HG03521 (cell line): Measurements from ENCODE around the gene VLDLR.

Source experiments
- ATAC-seq: cut with Tn5 transposase; IDR thresholded peaks from one replicate; pipeline ENCODE4 v1.9.1; 2021; ENCODE audit warnings: mild to moderate bottlenecking, moderate library complexity; ENCODE audit not compliant: unreplicated experiment

Gene VLDLR

DNA sequence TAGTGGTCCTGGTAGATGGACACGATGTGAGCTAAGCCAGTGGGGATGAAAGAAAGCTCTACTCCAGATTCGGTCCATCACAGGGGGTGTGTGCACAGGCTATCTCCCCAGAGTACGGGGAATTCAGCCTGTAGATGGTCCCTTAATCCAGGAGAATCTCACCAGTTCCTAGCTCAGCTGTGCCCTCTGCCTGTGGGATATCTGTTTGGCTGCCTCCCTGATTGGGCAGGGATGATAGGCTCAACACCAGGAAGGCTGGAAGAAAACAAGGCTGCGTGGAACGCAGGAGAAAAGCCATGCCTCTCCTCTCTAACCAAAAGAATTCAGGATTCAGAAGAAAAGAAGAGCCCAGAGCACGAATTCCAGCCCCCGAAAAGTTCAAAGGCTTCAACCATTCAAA, 40.9 kb downstream of the VLDLR start:
- no peak for ATAC-seq

DNA sequence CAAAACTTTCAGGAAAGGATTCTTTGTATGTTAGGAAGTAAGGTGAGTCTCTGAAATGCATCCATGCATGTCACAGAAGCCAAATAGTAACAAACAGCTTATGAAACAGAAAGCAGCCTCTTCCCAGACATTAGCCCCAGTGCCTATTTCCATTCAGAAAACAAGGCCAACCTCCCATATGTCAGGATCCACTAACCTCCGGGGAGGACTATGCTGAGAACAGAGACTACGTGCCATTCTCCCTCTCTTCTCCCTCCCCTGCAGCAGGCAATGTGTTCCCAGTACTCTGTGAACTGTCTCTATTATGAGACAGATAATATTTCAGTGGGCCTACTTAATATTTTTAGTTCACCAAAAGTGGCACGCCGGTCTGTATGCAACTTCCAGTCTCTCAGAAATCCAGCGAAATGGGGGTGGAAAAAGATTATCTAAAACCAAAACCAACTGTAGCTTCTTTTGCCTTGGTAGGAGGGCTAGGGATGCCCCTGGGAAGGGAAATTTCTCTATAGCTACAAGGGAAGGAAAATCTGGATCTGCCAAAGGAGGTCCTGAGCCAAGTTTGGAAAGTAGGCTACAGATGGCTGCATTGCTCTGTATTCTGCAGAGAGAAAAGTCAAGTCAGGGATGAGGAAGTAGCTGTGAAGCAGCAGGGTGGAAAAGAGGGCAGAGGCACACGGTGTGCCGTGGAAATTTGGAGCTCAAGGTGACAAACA, 42.0 kb downstream of the VLDLR start:
- no peak for ATAC-seq

DNA sequence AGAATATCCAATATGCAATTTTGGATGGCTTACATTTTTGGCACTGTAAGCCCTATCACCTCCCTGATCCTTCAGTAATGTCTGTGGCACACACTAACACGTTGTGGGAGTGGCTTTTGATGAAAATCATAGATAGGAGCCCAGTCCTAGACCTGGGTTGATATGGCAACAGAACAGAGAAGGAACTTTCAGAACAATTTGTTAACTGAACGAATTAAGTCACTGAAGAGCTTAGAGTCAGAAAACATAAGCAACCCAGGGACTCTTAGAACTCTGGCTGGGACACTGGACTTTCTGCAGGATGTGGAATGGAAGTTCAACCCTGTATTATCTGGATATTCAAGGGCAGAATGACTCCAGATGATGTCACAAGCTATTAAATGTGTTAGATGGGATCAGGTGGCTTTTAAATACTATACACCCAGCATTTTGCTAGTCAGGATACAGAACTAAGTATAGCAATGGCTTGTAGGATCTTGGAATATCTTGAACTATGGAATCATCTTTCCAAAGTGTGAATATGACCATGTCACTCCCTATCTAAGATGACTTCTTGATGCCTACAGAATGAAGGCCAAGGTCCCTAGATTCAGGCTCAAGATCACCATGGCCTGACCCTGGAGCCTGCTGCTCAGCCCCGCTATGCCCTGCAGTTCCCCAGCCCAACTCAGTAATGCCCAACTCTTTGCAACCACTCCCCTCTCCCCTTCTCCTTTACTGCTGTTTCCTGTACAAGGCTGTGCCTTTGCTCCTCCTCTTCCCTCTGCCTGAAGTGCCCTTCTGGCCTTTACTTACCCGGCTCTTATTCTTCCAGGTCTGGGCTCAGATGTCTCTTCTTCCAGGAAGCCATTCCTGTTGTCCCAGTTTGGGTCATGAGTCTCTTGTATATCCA, 42.8 kb downstream of the VLDLR start:
- no peak for ATAC-seq

DNA sequence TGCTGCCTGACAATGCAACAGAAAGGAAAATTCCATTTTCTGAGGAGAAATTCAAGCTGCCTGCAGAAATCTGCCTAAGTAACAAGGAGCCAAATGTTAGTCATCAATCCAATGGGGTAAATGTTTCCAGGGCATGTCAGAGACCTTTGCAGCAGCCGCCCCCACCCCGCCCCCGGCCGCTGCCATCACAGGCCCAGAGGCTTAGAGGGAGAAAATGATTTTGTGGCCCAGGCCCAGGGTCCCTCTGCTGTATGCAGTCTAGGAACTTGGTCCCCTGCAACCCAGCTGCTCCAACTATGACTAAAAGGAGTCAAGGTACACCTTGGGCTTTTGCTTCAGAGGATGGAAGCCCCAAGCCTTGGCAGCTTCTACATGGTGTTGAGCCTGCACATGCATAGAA, 45.0 kb downstream of the VLDLR start:
- ATAC-seq = no peak

DNA sequence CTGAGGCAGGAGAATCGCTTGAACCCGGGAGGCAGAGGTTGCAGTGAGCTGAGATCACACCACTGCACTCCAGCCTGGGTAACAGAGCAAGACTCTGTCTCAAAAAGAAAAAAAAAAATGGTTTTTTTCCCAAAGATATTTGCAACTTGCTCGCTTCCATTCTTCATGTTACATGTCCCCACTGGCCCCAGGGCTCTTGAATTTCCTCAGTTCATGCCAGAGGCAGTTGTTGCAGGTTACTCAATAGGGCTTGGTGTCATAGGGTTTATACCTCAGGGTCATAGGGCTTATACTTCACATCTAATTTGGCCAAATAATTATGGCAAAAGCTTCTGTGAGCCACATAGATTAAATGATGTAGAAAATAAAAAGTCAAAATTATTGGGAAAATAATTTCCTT, 51.6 kb downstream of the VLDLR start:
- no peak for ATAC-seq

DNA sequence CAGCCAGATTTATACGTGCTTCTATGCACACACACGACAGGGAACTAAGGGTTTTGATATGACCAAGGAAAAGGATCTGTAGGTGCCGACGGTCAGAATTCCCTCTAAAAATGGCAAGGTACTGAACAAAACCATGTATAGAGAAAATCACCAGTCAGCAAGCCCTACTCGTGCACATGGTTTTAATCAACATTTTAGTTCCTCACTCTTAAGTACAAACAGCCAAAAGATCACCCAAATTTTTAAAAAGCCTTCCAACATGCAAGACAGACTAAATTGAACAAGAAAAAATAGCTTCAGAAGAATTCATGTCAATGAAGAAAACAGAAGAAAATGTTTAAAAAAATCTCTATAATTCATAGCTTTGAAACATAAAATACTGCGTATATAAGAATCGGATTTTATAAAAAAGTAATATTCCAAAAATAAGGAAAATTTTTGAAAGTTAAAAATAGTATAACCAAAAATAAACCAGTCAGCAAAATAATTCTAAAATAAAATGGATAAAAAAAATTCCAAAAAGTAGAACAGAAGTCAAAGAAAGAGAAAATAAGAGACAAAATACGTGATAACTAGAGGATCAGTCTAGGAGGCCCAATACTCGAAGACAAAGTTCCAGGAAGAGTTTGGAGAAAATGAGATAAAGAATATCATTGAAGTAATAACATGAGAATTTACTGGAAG, 52.7 kb downstream of the VLDLR start:
- ATAC-seq = no peak

DNA sequence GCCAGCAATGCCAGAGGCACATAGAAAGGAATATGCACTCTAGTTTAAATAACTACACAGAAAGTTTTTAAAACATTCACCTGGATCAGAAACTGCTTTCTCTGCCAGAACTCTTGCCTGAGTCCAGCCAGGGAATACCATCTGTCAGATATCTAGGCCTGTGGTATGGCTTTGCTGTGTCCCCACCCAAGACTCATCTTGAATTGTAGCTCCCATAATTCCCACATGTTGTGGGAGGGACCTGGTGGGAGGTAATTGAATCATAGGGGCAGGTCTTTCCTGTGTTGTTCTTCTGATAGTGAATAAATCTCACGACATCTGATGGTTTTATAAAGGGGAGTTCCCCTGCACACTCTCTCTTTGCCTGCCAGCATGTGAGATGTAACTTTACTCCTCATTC, 54.2 kb downstream of the VLDLR start:
- ATAC-seq = no peak

DNA sequence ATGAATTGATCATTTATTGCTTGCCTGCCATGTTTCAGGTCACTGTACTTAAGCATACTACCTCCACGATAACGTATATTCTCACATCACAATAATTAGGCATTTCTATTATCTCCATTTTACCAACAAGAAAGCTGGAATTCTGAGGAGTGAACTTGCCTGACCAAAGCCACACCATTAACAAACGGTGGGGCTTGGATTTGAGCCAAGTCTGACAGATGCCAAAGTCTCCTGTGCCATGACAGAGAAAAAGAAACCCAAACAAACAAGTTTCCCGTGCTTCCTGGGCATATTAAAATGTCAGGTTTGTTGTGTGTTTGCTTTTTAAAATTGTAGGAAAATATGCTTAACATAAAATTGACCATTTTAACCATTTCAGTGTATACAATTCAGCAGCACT, 54.9 kb downstream of the VLDLR start:
- no peak for ATAC-seq

DNA sequence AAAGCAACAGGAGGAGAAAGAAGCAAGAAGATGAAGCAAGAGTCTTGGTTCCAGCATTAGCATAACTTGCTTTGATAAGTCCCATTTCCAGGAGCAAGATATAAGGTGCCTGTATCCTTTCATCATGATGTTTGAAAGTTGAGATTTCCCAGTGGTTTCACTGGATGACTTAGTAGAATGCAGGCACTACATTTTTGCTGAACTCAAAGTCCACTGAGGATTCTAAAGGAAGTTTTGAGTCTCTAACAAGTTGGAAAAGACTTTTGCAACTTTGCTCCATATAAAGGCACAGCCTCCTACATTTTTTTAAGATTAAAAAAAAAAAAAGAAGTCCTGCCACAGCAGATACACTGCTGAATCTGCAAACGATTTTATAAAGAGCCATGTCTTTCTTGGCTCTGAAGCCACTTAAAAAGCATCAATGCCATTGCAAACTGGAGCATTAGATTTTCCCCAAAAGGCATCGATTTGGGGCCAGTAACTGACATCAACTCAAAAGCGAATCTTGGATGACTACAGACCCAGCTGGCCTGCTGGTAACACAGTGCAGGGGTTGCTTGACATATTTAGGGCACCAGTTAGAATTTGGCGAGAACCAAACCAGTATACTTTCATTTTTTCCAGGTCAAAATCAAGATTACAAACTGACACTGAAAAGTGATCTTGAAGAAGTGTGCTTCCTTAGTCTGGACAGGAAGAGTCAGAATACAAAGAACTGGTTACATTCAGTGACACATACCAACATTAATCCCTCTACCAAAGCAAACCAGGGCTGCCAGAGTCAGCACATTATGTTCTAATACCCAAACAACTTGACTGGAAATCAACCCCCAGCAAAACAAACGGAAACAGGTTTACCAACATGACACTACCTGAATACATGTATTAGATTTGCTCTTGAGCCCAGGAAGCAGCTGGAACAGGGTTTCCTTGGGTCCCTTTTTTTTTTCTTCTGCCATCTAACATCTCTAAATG, 56.6 kb downstream of the VLDLR start:
- ATAC-seq = no peak

DNA sequence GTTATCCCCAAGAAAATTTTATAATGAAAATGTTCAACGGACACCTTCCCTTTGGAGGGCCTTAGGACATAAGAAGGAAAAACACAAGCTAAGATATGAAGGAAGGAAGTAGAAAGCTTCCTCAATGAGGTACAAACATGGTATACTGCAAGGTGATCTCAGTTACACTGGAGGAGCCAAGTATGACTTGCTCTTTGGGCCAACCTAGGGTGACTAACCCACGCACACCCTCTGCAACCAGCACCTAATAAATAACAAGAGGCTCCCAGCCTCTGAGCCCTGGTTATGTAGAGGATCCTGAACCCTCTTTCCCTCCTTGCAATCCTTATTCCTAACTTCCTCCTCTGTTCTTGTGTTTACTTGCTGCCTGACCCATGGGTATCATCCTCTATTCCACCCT, 57.4 kb downstream of the VLDLR start:
- ATAC-seq = no peak

DNA sequence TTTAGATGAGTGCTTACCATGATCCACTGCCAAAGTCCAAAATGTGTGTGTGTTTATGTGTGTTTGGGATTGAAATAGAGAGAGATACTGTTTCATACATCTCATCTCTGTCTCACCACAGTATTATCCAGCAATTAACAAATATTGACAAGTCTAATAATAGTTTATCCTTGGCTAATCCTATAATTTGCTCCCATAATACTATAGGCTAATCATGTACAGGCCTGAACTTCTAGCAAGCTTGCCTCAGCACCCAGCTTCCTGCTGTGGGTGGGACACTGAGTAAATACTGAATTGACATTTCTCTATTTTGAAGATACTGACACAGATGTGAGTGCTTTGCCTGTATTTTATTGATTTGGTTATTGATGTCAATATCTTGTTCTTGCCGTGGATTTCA, 60.4 kb downstream of the VLDLR start:
- no peak for ATAC-seq

DNA sequence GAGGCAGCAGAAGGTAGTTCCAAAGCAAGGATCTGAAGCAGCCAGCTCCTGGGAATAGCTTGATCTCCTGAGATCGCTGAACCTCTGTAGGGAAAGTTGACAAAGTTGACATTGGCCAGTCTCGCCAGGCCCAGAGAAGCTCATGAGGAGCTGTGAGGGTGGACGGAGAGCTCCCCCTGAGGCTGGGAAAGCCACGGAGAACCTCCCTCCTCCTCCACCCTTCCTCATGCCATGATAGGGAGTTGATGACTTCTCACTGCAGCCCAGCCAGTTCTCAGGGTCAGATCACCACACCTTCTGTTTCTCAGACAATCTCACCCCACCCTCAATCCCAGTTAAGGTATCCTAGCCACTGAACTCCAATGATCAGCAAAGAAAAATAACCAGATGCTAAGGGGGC, 65.3 kb downstream of the VLDLR start:
- ATAC-seq = no peak

DNA sequence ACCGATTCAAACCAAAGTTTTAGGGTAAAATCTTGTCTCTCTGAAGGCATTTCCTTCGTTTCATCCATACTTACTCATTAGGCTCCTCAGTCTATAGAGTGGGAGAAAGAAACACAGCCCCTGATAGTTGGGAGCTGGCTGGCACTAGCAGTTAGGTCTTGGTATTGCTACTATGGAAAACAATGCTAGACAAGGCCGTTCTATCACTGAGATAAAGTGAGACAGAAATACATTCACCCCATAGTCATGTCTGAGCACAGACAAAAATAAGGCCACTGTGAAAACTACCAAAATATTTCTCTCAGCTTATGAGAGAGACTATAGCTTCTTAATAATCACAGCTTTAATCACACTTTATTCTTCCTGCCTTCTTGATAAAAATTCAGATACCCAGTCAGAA, 67.0 kb downstream of the VLDLR start:
- ATAC-seq = no peak

DNA sequence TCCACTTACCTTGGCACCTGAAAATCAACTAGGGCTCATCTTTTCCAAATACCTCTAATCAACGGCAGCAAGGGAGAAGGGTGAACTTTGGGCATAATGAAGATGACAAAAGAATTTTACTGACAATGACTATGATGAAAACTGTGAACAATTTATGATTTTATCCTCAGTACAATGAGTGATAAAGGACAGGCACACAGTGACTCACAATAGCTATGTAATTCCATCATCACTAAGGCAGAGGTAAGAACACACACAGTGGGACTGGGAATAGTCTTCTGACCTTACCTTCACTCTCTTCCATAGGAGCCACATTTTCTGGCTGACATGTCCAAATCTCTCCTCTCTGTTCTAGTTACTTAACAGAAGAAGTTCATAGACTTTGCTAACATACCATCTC, 69.6 kb downstream of the VLDLR start:
- ATAC-seq = no peak

DNA sequence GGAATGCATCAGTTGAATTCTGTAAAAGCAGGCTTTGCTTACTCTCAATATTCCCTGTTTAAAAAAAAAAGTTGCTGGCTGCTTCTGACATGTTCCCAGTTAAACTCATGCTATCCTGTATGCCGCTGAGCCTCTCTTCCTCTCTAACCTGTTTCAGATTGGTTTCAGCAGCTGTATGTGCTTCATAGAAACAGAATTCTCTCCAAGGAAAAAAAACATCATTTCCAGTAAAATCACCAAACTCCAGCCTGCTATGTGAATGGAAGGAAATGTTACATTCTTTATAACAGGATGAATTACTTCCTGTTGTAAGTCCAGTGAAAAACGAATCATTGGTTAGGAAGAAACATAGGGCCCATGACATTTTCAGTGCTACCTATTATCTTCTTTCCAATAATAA, 70.0 kb downstream of the VLDLR start:
- no peak for ATAC-seq

DNA sequence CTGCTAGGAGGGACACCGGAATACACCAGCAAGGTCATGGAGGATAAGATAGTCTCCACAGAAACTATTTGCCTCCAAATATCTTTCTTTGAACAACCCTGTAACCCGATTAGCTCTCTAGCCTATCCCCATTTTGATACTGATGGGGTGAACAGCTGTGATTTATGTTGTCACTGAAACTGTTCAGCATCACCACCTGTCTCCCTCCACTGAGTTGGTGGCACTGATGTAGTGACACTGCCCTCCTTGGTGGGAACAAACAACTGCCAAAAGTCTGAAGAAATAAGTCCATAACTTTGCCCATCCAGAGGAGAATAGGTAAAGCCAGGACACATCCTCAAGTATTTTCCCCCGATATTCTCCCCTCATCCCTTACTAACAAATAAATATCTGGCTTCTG, 71.5 kb downstream of the VLDLR start:
- ATAC-seq = no peak

DNA sequence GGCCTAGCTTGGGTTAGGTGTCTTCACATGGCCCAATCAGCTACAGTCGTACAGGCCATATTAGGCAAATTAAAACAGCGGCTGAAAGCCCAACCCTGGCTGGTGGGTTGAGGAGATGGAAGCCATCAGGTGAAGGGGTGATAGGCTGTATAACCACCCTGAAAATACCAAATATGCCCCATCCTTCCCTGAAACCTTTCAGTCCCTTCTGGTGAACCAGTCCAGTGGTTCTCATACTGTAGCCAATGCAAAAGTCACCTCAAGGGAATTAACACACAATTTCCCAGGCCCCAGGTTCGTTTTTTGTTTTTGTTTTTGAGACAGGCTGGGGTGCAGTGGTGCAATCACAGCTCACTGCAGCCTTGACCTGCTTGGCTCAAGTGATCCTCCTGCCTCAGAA, 75.9 kb downstream of the VLDLR start:
- no peak for ATAC-seq

DNA sequence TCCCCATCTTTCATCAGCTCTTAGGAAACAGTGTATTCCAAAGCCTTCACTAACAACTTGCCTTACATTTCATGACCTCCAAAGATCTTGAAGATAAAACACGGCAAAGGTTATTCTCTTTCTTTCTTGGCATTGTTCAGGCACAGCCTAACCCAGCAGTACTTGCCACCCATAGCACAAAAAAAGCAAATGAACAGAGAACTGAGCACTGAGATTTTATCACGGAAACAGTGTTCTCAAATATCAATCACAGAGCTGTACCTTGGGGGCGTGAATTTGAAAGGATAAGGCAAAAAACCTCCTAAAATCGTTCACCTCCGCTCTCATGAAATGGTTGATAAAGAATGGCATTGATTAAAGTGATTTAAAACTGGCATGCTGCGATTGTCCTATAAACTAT, 78.8 kb downstream of the VLDLR start:
- ATAC-seq = no peak

DNA sequence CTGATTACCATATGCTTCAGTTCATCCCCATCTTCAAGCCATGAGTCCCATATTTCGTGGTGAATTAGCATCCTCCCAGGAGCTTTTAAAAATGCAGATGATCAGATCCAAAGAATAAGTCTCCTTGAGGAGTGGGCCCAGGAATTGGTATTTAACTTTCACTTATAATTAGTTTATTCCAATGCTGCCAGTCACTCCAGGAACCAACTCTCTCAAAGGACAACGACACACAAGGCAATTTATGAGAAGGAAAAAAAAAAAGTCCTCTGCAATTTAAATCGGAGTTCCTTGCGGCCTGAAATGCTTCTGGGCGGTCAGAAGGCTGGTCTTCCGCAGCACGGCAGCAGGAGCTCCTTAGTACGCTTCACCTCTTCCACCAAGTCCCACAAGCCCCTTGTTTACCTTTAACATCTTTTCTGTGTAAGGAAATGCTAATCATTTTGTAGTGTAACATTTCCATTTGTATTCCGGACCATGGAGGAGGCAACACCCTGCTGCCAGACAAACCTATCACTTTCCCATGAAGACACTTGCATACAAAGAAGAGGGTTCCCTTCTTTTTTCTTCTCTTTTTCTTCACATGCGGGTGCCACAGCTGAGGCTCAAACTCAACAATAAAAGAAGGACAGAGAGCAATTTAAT, 79.4 kb downstream of the VLDLR start:
- no peak for ATAC-seq

DNA sequence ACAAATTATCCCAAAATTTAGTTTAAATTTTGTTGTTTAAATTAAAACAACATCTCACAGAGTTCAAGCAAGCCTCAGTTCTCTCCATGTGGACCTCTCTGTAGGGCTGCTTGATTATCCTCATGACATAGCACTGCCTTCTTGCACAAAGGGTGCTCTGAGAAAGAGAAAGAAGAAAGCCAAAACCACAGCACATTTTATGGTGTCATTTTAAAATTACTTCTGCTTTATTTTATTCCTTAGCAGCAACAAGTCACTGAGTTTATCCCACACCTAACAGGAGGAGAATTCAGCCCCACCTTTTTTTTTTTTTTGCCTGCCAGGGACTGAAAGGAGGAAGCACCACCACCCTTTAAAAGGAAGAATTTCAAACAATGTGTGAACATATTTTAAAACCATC, 82.9 kb downstream of the VLDLR start:
- ATAC-seq = no peak
